ENCODE measurements around the gene DGKH.

- TF ChIP-seq CTCF (IDR thresholded peaks at IDR 0.05): no peak
- TF ChIP-seq POLR2A (IDR thresholded peaks at IDR 0.05): no peak
- TF ChIP-seq EP300 (IDR thresholded peaks at IDR 0.05): no peak
These were observed 232.1 kb downstream of the DGKH start for GRCh38 chr13:42280537-42280936.

Measured in ovary (tissue), 3 donors.